HL-60 (cell line): Measurements from ENCODE around the gene ANO9.

Experiments used
- GABPA ChIP-seq: IDR thresholded peaks from 2 replicates; pipeline ENCODE4 v1.6.1; 2012; ENCODE audit warnings: low read depth
- POLR2AphosphoS5 ChIP-seq: IDR thresholded peaks from 2 replicates; pipeline ENCODE4 v1.6.1; 2012; ENCODE audit warnings: low read depth
- SPI1 ChIP-seq: IDR thresholded peaks from 2 replicates; pipeline ENCODE4 v1.6.1; 2012; ENCODE audit warnings: low read depth, mild to moderate bottlenecking, borderline replicate concordance
- TF ChIP-seq, protein P1 (sequence below): IDR thresholded peaks from one replicate; pipeline ENCODE4 v1.5.1; 2011; ENCODE audit warnings: low read length, control low read depth, inconsistent platforms; ENCODE audit not compliant: insufficient read depth

DNA sequence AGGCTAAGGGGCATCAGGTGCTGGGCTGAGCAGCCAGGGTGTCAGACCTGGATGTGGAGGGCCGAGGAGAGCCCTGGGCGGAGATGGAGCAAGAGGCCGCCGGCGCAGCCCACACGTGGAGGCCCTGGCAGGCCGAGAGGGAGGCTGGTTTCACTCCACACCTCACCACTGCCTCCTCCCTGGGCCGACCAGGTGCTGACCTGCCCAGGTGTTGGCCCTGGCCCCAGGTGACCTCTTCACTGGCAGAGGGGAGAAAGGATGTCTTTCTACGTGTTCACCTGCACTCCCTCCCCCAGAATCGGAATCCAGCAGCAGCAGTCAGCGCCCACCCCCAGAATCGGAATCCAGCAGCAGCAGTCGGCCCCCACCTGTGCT is 781 bp downstream of the ANO9 start:
- TF ChIP-seq, protein P1, sequence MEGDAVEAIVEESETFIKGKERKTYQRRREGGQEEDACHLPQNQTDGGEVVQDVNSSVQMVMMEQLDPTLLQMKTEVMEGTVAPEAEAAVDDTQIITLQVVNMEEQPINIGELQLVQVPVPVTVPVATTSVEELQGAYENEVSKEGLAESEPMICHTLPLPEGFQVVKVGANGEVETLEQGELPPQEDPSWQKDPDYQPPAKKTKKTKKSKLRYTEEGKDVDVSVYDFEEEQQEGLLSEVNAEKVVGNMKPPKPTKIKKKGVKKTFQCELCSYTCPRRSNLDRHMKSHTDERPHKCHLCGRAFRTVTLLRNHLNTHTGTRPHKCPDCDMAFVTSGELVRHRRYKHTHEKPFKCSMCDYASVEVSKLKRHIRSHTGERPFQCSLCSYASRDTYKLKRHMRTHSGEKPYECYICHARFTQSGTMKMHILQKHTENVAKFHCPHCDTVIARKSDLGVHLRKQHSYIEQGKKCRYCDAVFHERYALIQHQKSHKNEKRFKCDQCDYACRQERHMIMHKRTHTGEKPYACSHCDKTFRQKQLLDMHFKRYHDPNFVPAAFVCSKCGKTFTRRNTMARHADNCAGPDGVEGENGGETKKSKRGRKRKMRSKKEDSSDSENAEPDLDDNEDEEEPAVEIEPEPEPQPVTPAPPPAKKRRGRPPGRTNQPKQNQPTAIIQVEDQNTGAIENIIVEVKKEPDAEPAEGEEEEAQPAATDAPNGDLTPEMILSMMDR: no peak
- no peak for TF ChIP-seq SPI1
- TF ChIP-seq GABPA: no peak
- no peak for TF ChIP-seq POLR2AphosphoS5
